ENCODE results near the gene TRAF4.

TRAF4 gene

DNA sequence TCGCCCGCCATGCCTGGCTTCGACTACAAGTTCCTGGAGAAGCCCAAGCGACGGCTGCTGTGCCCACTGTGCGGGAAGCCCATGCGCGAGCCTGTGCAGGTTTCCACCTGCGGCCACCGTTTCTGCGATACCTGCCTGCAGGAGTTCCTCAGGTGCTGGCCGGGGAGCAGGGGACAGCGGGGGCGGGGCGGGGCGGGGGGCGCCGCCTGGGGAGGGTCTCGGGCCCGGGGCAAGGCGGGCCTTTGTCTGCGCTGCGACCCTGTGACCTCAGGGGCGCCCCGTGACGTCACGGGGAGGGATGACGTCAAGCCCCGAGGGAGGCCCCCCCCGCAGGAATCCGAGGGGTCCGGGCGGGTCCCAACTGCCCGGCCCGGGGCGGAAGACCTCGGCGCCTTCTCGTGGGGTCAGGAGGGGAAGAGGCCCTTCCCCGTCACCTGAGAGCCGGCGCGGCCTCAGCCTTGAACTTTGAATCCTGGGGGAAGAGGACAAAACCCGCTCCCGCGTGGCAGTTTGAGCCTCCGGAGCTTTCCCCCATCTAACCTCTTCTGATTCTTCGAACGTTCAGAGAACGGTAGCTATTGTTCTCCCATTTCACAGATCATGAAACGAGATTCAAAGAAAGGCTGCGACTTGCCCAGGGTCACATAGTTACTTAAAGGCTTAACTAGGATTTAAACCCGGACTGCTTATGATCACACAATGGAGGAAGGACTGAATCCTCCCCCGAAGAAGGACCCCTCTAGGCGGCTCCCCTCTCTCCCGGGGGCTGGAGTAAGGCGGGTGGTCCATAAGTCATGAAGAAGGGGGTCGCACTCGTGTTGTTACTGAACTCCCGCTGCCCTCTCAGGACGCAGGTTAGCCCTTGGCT is 527 bp downstream of the TRAF4 start:
- DNase-seq (ENCODE audit: low read depth), result peak; percentile 36
- TF ChIP-seq, protein P1, sequence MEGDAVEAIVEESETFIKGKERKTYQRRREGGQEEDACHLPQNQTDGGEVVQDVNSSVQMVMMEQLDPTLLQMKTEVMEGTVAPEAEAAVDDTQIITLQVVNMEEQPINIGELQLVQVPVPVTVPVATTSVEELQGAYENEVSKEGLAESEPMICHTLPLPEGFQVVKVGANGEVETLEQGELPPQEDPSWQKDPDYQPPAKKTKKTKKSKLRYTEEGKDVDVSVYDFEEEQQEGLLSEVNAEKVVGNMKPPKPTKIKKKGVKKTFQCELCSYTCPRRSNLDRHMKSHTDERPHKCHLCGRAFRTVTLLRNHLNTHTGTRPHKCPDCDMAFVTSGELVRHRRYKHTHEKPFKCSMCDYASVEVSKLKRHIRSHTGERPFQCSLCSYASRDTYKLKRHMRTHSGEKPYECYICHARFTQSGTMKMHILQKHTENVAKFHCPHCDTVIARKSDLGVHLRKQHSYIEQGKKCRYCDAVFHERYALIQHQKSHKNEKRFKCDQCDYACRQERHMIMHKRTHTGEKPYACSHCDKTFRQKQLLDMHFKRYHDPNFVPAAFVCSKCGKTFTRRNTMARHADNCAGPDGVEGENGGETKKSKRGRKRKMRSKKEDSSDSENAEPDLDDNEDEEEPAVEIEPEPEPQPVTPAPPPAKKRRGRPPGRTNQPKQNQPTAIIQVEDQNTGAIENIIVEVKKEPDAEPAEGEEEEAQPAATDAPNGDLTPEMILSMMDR (conservative IDR thresholded peaks at IDR 0.05; ENCODE audit: low read length), result no peak
- peak overlapping the region; percentile 88 for H3K4me3 ChIP-seq (ENCODE audit: low read length)

DNA sequence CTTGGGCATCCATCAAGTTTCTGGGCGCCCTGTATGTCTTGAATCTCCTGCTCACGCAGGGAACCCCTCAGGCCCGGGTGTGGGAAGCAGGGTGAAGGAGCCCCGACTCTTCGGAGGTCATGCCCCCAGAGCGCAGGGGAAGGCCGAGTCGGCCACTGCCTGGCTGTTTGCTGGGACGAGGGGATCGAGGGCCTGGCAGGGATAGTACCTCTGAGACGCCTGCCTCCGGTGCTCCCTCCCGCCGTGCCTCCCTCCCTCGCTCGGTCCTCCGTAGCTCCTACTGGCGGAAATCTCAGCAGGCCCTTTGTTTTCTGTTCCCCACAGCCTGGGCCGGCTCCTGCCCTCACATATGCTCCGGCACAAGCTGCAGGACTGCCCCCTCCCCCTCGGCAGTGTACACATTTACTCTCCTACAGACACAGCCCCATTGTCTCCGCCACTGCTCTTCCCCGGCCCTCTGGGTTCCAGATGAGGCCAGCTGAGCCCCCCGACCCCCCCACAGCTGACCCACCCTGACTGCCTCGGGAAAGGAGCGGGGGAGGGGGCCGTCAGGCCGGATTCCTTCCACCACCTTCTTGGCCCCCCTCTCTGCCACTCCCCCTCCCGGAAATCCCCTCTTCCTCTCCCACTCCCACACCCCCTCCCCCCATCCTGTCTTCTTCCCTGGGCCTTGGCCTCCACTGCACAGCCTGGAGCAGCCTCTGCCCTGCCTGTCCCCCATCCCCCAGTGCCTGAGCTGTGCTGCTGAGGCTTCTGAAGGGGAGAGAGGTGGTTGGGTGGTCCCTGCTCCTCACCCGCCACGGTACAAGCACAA is 1.4 kb downstream of the TRAF4 start:
- TF ChIP-seq, protein P1 (conservative IDR thresholded peaks at IDR 0.05; ENCODE audit: low read length), result 0 out of 2 replicates have a peak, but pooled peaks have one; percentile 2
- DNase-seq (ENCODE audit: low read depth), result peak; percentile 52
- peak overlapping the region; percentile 88 for H3K4me3 ChIP-seq (ENCODE audit: low read length)

DNA sequence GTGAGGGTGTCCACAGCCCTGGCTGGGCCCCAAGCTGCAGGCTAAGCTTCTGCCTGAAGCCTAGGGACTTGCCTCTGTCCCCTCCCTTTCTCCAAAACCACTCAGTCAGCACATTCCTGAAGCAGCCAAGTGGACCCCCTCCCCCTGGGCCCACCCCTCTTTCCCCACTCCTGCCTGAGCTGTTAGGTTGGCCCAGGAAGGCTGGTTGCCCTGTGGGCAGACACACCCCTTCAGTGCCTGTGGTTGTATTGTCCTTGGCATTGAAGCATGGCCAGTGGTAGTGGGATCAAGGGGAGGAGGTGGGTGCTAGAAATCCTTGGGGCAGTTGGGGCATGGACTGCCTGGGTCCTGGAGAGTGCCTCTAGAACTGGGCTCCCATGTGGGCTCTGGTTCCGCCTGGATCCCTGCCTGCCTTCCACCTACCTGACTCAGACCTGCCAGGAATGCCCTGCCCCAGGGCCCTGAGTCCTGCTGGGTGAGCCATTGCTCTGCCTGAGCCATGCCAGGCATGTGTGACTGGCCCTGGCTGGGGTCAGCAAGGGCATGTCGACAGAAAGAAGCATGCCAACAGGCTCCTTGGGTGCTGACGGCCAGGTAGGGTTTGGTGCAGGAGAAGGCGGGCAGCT is 2.1 kb downstream of the TRAF4 start:
- TF ChIP-seq, protein P1 (conservative IDR thresholded peaks at IDR 0.05; ENCODE audit: low read length), result no peak
- no peak for DNase-seq (ENCODE audit: low read depth)
- peak overlapping the region; percentile 88 for H3K4me3 ChIP-seq (ENCODE audit: low read length)

DNA sequence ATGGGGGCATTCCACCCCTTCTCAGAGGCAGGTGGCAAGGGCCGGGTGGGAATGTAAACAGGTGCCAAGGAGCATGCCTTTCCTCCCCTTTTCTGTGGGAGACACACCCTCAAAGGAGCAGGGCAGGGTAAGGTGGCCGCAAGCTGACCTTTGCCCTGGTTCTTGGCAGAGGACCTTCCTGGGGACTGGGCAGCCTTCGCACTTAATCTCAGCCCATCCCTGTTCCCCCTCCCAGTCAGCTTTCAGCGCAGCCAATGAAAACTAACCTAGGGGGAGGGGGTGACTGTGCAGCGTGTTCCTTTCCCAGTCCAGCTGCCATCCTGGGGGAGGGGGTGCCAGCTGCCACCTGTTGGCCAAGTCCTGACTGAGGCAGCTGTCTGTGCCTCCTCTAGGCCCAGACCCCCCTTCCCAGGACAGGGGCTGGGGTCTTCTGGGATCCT is 2.8 kb downstream of the TRAF4 start:
- DNase-seq (ENCODE audit: low read depth), result no peak
- TF ChIP-seq, protein P1 (conservative IDR thresholded peaks at IDR 0.05; ENCODE audit: low read length), result no peak

DNA sequence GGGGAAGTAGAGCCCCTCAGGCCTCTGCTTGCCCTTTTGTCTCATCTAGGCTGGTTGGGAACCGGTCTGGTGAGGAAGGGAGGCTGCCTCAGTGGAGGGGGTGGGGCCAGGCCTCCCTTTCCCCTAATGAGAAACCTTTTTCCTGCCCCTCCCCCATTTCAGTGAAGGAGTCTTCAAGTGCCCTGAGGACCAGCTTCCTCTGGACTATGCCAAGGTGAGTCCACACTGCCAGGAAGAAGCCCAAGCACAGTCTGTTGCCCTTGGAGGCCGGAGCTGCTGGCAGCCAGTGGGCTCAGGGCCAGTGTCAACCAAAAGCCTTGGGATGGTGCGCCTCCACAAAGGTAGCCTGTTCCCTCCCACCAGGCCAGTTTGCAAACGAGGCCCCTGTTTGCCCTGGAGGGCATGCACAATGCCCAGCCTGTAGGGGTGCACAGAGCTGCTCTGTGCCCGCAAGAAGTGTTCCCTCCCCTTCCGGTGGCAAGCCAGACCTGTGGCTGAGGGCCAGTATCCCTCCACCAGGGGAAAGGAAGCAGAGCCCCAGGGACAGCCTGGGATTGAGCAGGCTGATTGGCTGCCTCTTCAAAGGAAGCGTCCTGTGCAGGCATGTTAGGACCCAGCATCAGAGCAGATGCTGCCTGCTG is 3.4 kb downstream of the TRAF4 start:
- DNase-seq (ENCODE audit: low read depth), result no peak
- H3K4me3 ChIP-seq (ENCODE audit: low read length), result no peak overlapping the region
- TF ChIP-seq, protein P1 (conservative IDR thresholded peaks at IDR 0.05; ENCODE audit: low read length), result no peak

More for the DNA sequence above, 2.8 kb downstream of the TRAF4 start:
- H3K4me3 ChIP-seq (ENCODE audit: low read length), result peak overlapping the region; percentile 88

DNA sequence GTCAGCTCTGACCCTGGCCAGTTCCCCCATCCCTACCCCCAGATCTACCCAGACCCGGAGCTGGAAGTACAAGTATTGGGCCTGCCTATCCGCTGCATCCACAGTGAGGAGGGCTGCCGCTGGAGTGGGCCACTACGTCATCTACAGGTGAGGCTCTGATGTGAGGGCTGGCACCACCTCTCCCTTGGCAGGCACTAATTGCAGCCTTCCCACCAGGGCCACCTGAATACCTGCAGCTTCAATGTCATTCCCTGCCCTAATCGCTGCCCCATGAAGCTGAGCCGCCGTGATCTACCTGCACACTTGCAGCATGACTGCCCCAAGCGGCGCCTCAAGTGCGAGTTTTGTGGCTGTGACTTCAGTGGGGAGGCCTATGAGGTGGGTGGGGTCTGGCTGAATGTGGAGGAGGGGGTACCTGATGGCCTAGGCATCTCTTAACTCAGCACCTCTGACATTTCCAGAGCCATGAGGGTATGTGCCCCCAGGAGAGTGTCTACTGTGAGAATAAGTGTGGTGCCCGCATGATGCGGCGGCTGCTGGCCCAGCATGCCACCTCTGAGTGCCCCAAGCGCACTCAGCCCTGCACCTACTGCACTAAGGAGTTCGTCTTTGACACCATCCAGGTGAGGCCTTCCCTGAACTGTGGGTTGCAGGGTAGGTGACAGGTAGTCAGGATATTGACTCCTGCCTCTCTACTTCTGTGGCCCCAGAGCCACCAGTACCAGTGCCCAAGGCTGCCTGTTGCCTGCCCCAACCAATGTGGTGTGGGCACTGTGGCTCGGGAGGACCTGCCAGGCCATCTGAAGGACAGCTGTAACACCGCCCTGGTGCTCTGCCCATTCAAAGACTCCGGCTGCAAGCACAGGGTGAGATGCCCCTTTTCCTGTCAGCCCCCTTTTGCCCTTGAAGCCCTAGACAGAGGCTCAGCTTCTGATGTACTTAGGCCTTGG is 4.3 kb downstream of the TRAF4 start:
- TF ChIP-seq, protein P1 (conservative IDR thresholded peaks at IDR 0.05; ENCODE audit: low read length), result no peak
- H3K4me3 ChIP-seq (ENCODE audit: low read length), result no peak overlapping the region
- DNase-seq (ENCODE audit: low read depth), result no peak

Measured in AG10803 (cell line).